Suprapubic skin (tissue), 4 donors: ENCODE measurements around the gene HTR7.

Experiments
- CTCF ChIP-seq, 2 donors: fragments of 200-600 bp in 1 of 2; fragments of 450-650 bp in 1 of 2; sonication (generic) in 1 of 2; IDR thresholded peaks; one replicate each; pipeline ENCODE4 v1.5.1; 2016 to 2019; ENCODE audit warnings: antibody characterized with exemption in 2 of 2, mild to moderate bottlenecking in 1 of 2, moderate library complexity in 1 of 2
- EP300 ChIP-seq: sonication (generic); formaldehyde crosslinking; IDR thresholded peaks from one replicate; pipeline ENCODE4 v1.6.1; 2017; ENCODE audit warnings: antibody characterized with exemption
- POLR2A ChIP-seq, 2 donors: fragments of 450-650 bp; IDR thresholded peaks; one replicate each; pipeline ENCODE4 v1.6.1; 2017; ENCODE audit warnings: antibody characterized with exemption in 2 of 2, mild to moderate bottlenecking in 2 of 2, moderate library complexity in 2 of 2
- POLR2AphosphoS5 ChIP-seq, 3 donors: sonication (generic); formaldehyde crosslinking; IDR thresholded peaks; one replicate each; pipeline ENCODE4 v1.6.1; 2017; ENCODE audit warnings: antibody characterized with exemption in 3 of 3

- TF ChIP-seq POLR2A (IDR thresholded peaks at IDR 0.05) (no peak), POLR2AphosphoS5 (IDR thresholded peaks at IDR 0.05) (no peak), CTCF (IDR thresholded peaks at IDR 0.05) (no peak), EP300 (no peak)
These were observed 35.3 kb downstream of the HTR7 start for GRCh38 chr10:90822508-90822907.
